HG02571 (cell line): ENCODE results near the gene RHBG.

Experiments
- ATAC-seq: cut with Tn5 transposase; IDR thresholded peaks from one replicate; pipeline ENCODE4 v1.9.1; 2021; ENCODE audit warnings: mild to moderate bottlenecking, moderate library complexity; ENCODE audit not compliant: unreplicated experiment

Gene RHBG

DNA sequence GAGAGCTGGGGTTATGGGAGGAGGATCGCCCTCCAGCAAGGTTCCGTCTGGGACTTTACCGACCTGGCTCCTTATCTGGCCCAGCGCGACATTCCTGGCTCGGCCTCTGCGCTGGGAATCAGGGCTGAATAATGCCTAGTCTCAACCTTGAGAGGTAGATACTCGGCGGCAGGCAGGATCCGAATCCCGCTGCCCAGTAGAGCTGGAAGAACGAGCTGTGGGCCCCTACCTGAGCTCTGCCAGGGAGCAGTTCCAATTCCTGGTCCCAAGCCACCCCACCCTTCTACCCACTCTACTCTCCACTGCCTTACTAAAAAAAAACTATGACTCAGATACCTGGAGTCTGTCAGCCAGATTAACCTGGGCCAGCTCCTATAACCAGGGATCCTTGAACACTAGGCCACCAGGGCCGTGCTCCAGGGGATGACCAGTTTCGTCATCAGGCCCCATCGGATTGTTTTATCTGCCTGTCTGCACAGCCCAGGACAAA, 53.6 kb downstream of the RHBG start:
- no peak for ATAC-seq

GRCh38 chr1:156423422-156424352, 54.7 kb downstream of the RHBG start:
- no peak for ATAC-seq

DNA sequence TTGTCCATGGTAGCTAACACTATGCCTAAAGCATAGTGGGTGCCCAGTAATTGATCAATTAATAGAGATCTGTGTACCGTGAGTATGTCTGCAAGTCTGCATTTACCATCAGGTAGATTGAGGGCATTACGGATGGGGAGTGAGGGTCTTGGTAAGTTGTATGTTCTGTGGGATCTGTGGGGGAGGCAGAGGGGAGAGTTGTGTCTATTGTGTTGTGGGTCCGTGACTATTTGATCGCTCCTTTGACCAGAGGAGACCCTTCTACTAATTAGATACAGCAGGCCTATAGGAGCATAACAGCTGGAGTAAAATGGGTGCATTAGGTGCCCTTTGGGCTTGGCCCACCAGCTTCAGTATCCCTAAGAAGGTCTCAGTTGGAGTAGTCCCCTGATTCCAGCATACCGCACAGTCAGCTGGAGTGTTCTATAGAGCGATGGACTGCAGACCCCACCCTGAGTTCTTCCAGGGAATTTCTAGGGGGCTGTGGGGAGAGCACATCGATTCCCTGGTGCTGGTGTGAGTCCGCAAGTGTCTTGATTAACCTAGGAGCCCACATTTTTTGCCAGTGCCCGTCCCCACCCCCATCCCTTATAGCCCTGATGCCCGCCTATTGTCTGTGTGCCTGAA, 55.9 kb downstream of the RHBG start:
- no peak for ATAC-seq

DNA sequence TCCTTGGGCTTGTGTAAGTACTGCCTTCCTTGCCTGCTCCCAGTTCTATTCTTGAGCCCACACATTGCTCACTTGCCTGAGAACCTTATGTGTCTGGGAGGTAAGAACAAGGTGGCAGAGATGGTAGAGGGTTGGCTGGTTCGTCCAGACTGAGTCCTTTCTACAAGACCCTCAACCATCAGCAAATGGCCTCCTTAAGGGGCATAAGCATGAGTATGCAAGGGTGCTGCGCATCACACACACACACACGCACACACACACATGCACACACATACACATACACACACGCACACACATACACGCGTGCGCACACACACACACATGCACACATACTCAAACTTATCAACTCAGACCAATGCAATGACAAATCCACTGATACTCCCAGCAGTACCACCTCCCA, 56.9 kb downstream of the RHBG start:
- ATAC-seq, result no peak

DNA sequence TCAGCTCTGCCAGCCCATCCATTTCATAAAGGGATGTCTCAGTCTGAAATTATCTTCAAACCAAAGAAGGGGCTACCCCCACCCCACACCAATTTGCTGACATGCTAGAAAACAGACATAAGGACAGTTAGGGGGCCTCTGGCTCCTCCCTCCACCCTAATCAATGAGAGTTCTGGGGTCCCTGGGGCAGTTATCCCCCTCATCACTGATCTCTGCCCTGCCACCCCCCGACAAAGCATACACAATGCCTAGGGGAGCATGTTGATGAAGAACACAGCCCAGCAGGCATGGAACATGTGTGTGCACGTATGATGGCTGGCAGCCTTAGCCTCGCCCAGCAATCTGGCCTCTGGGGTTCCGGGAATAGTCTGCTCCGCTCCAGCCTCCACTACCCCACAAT, 58.9 kb downstream of the RHBG start:
- ATAC-seq, result no peak

GRCh38 chr1:156428746-156429288, 59.8 kb downstream of the RHBG start:
- no peak for ATAC-seq

GRCh38 chr1:156429313-156430060, 60.5 kb downstream of the RHBG start:
- no peak for ATAC-seq

GRCh38 chr1:156430303-156430702, 61.3 kb downstream of the RHBG start:
- ATAC-seq, result no peak

DNA sequence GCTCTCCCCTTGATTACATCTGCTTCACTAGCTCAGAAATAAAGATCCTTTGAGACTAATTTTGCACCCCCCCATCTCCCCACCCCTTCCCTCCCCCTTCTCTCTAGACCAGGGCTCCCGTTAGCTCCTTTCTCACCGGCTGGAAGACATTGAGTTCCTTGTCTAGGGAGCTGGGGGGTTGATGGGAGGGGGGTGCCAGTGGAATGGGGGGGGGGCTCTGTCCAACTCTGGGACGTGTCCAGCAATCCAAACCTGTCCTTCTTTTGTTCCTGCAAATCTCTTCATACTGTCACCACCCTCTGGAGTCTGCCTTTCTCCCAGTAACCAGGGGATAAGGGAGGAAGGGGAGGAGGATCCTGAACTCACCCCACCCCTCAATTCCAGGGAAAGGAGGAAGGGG, 61.9 kb downstream of the RHBG start:
- no peak for ATAC-seq

- ATAC-seq, result no peak
Observed at GRCh38 chr1:156431366-156431765, 62.4 kb downstream of the RHBG start.

DNA sequence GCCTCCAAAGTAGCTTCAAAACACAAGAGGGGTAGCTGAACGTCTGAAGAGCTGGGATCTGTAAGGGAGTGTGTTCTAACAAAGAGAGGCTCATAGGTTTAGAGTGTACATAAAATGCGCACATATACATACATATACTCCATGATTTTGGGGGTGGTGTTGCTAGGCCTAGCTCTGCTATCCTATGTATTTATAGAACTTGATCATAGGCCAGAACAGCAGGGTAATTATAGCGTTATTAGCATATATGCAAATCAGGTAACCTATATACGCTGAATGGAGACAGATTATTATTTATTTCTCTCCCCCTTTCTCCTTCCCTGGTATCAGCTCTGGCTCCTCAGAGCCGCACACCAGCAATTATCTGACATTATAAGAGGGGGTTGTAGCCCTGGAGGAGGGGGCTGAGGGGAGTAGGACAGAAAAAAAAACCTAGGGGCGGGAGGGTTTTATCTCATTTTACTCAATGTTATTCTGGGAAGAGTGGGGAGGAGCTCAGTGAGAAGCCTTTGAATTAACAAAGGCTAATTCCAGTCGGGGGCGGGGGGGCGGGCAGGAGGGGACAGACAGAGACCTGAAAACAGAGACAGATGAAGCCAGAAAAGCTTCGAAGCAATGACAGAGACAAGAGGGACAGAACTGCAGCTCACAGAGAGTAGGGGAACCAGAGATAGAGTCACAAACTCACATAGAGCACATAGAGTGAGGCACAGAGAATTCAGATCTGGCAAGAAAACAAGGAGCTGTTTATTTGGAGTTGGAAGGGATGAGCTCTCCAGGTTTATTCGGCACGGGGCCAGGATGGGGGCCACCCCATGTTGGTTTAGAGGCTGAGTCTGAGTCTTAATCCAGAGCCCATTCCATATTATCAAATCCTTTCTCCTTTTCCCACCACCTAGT, 63.0 kb downstream of the RHBG start:
- no peak for ATAC-seq

GRCh38 chr1:156432669-156433018, 63.6 kb downstream of the RHBG start:
- no peak for ATAC-seq

GRCh38 chr1:156433032-156433431, 64.0 kb downstream of the RHBG start:
- no peak for ATAC-seq

- ATAC-seq, result no peak
Observed at GRCh38 chr1:156433602-156434001, 64.6 kb downstream of the RHBG start.
